HG03135 (cell line): ENCODE results near the gene DDX51.
"Not testable (repeated sequence)": the region's sequence is repeated elsewhere in the genome, so short reads cannot be mapped to it uniquely, and the experiment has no call there.

Experiments used
- ATAC-seq: cut with Tn5 transposase; IDR thresholded peaks from one replicate; pipeline ENCODE4 v1.9.1; 2021; ENCODE audit warnings: mild to moderate bottlenecking, moderate library complexity; ENCODE audit not compliant: unreplicated experiment

DDX51 gene

DNA sequence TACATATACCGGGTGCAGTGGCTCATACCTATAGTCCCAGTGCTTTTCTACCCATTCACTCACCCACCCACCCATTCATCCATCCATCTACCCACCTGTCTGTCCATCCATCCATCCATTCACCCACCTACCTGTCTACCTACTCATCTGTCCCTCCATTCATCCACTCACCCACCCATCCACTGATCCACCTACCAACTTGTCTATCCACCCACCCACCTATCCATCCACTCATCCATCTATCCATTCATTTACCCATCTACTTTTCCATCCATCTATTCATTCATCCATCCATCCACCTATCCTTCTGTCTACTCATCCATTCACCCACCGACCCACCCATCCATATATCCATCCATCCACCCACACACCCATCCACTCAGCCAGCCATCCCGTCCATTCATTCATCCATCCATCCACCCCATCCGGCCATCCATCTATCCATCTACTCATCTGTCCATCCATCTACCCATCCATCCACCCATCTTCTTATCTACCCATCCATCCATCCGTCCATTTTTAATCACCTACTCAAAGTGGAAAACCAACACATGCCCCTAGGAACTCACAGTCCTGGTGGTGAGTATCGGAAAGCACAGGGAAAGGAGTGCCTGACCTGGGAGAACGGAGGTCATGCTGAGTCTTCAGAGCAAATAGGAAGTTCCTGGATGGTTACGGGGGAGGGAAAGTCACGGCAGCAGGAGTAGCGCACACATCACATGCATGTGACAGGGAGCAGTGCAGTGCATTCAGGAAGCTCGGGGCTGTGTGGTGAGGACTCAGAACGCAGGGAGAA, 20.0 kb downstream of the DDX51 start:
- ATAC-seq: no peak

DNA sequence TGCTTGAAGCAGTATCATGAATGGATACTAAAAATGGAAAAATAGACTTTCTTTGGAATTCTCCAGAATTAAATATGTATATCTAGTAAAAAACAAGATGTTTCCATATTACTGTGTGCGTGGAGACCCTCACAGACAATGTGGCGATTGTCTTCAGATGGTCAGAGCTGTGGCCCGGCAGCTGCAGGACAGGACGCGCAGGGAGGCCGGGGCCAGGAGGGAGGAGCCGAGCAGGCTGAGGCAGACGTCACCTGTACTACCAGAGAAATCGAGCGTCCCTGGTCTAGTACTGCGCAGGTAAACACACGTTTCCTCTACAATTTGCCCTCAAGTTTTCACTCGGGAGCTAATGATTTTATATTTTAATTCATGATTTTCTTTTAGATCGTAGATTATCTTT, 22.8 kb downstream of the DDX51 start:
- ATAC-seq: no peak

DNA sequence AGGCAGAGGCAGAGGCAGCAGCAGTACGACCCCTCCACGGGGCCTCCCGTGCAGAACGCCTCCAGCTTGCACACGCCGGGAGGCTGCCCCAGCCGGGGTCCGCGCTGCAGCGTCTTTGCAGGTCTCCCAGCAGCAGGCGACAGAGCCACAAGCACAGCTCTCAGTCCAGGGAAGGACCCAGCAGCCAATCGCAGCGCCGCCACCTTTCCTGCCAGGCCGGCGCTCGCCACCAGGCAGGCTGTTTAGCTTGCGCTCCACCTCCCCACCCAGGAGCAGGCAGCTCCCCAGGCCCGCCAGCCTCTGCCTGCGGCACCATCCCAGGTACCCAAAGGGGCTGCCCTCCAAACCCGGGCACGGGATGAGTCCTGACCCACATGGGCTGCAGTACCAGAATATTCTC, 25.2 kb downstream of the DDX51 start:
- no peak for ATAC-seq

DNA sequence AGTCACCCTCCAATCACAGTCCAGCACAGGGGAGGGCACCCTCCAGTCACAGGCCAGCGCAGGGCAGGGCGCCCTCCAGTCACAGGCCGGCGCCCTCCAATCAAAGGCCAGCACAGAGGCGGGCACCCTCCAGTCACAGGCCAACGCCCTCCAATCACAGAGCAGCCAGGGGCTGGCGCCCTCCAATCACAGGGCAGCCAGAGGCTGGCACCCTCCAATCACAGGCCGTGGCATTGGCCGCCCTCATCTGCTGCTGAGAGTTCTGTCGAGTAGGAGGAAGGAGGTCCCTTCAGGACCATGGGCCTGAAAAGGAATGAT, 26.6 kb downstream of the DDX51 start:
- no peak for ATAC-seq

DNA sequence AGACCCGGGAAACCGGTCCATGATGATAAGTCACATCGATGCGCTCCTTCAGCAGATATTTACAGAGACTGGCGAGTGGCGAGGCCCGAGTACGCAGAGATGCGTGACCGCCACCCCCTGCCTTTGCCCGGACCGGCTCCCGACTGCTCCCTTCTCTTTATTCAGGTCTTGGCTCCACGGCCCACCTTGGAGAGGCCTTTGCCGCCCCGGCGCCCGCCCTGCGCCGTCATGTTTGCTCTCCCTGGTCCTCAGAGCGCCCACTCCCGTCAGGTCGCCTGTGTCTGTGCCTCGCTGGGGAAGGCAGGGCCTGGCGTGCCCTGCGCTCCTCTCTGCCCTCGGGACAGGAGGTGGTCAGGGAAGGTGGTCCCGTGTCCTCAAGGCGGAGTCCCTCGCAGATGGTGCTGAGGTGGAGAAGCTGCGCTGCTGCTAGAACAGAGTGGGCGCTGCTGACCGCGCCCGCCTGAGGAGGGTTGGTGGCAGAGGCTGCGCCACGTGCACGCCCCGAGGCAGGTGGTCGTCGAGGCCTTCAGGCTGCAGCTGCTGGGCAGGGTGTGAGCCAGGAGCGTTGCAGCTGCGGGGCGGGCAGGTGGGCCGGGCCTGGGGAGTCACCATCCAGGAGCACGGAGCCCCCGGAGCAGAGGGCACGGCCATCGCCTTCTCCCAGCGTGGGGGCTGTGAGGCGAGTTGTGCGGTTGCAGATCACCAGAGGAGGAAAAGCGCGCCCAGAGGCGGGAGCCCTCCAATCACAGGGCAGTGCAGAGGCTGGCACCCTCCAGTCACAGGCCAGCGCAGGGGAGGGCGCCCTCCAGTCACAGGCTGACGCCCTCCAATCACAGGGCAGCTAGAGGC, 27.2 kb downstream of the DDX51 start:
- ATAC-seq: no peak

DNA sequence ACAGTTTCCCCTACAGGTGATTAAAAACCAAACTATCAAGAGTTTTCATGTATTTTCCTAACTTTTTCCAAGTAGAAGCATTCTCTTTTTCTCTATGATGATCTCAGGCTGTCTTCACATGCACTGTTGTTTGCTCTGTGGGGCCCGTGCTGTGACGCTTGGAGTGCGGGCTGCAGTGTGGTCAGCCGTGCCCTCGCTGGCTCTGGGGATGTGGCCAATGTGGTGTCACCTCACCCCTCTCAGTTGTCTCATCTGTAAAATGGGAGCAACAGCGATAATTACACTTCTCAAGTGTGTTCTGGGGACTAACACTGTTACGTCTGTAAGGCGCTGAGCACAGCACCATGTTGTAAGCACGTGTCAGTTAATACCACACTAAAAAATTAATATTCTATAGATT, 28.6 kb downstream of the DDX51 start:
- no peak for ATAC-seq

DNA sequence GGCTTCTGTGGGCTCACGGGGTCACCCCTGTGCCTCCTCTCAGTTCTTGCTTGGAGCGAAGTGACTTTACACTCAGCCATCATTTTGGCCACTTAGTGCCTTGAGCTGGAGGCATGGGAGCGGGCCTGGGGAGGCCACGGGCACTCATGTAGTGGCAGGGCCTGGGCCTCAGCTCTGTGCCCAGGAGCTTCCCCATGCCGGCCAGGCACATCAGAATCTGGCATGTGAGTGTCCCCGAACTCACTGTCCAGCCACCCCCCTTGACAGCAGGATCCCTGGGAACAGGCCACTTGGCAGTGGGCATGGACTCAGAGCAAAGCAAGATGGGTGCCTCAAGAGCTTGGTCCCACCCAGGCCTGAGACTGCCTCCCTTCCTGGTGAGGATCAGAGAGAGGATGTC, 29.5 kb downstream of the DDX51 start:
- ATAC-seq: no peak

DNA sequence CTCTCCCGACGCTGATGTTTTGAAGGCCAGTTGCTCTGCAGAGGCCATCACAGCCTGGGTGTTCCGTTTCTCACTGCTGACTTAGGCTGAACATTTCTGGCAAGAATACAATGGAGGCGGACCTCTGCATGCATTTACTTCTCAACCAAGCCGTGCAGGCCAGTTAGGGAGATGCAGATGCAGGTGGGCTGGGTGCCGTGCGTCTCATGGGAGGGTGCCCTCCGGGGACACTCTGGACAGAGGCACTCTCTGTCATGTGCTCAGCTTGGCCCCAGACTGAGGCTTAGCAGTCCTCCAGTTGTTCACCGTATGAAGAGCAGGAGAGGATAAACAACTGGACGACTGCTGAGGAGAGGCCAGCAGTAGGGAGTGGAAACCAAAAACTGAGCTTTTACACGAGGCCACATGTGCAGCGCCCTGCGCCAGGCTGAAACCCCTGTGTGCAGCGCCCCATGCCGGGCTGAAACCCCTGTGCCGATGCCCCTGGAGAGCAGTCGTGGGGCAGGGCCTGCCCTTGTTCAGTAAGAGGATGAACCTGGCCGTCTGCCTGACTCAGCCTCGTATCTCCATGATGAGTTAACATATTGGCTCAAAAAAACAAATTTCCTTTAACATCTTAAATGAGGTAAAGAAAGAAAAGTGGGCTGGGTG, 32.3 kb downstream of the DDX51 start:
- no peak for ATAC-seq

DNA sequence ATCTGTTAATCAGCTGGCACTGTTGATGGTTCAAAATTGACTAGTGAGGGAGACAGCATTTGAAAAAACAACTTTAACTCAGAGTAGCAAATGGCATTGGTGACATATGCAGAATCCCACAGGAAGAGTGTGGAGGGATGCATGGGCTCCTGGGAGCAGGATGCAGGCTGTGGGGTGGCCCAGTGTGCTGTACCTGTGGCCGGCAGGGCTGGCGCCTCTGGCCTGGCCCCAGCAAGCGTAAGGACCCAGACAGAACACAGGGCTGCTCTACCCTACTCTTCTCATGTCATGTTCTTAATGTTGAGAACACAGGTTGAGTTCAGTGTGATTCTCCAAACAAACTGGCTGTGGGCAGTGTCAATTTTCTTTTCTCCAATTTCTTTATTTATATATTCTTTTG, 33.4 kb downstream of the DDX51 start:
- ATAC-seq: no peak

DNA sequence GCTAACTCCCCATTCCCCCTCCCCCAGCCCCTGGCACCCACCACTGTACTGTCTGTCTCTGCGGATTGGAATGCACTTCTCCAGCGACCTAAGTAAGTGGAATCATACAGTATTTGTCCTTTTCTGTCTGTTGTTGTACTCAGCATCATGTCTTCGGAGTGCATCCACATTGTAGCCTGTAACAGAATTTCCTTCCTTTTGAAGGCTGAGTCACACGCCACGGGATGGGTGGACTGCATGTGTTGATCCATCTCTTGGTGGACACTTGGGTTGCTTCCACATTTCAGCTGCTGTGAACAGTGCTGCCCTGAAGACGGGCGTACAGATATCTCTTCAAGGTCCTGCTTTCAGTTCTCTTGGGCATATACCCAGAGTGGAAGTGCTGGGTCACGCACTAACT, 34.4 kb downstream of the DDX51 start:
- ATAC-seq: no peak

DNA sequence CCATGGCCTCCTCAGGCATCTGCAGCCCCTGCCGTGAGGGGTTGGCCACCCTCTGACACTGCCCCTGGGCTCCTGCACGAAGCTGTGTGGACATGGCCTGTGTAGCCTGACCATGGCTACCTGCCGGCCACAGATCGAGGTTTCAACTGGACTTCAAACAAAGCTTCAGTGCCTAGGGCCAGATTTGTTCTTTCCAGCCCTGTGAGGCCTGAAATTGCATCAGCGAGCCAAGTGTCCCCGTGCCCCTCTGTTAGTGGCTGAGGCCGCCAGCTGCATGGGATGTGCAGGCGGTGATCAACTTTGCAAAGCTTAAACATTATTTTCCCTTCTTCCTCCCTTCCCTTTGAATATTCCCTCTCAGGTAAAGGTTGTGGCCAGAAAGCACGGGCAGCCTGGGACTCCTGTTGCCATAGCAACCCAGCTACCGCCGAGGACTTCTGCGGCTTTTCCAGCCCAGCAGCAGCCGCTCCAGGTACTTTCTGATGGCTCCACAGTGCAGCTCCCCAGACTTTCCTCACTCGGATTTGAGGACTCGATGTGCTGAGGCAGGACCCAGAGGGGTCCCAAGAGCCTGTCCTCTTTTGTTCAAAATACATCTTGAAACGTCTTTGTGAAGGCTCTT, 35.8 kb downstream of the DDX51 start:
- no peak for ATAC-seq

DNA sequence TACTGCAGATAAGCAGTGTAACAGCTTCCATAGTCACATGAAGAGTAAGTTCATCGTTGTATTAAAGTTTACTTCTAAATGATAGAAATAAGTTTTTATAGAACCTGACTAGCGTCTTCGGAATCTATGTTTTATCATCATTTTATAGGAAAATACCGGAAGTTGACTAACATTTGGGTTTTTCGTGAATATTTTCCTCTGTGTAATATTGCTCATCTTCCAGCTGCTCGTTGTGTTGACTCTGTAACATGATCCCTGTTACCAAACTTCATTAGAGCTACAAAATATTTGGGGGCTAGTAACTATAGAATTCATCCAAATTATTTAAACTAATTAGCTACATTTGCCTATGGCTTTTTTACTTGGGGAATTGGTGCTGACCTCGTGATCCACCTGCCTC, 37.2 kb downstream of the DDX51 start:
- ATAC-seq: no peak

DNA sequence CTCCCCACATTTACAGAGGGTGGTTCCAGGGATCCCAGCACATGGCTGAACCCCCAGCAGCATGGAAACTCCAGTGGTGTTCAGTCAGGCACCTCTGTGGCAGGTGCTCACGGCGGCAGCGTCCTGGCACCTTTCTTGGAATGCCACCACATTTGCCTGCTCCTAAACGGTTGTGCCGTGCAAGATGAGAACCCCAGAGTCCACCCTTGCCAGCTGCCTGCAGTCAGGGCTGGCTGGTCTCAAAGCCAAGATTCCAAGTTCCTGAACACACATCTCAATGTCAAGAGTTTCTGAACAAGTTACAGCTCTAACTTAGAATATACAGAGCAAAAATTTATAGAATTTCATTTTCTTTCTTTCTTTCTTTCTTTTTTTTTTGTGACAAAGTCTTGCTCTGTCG, 38.7 kb downstream of the DDX51 start:
- ATAC-seq: no peak

DNA sequence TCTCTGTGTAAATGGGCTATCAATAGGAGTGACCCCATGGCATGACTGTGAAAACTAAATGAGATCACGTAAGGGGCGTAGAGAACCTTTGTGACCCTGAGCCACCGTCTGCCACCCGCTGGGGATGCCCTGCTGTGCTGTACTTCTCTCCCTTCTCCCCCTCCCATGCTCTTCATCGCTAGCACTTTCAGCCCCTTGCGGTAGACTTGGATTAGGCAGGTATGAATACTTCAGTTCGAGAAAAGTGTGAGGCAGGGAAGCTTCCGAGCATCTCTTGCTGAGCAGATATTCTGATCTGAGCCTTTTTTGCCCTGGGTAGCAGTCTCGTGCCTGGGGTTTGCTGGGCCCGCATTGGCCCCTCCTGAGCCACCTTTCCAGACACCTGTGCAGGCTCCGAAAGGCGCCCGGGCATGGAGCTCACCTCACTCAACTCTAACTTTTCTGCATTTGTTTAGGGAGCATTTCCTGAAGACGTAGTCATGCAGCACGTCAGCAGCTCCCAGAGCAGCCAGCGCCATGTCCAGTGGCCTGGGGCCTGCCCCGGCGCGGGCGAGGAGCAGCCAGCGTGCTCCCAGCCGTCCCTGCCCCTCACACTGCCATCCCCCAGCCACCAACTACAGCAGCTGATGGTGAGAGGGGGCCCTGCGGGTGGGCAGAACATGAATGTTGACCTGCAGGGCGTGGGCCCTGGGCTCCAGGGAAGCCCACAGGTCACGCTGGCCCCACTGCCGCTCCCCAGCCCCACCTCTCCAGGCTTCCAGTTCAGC, 40.4 kb downstream of the DDX51 start:
- no peak for ATAC-seq

DNA sequence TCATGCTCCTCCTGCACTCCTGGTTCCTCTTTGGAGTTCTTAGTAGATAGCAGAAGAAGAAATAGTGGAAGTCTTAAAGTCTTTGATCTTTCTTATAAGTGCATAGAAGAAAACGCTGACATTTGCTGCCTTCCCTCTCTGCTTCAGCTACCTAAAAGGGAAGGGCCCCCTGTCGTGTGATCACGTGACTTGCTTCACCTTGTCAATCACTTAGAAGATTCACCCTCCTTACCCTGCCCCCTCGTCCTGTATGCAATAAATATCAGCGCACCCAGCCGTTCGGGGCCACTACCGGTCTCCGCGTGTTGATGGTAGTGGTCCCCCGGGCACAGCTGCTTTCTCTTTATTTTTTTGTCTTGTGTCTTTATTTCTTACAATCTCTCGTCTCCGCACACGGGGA, 41.0 kb downstream of the DDX51 start:
- ATAC-seq: not testable (repeated sequence)

DNA sequence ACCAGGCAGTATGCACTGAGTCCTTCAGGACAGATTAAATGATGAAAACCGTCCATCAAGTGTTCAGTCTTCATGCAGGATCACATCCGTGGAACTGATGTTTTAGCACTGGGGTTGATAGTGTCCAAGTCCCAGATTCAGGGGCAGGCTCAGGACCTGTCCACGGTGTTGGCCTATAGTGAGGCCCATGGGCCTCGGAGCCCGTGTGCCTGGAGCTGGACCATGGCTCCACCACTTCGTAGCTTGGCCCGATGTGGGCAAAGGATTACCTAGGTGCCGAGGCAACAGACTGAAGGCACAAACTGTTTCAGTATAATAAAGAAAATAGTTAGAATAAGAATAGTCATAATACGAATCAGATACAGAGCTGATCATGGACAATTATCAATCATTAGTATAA, 41.8 kb downstream of the DDX51 start:
- no peak for ATAC-seq

DNA sequence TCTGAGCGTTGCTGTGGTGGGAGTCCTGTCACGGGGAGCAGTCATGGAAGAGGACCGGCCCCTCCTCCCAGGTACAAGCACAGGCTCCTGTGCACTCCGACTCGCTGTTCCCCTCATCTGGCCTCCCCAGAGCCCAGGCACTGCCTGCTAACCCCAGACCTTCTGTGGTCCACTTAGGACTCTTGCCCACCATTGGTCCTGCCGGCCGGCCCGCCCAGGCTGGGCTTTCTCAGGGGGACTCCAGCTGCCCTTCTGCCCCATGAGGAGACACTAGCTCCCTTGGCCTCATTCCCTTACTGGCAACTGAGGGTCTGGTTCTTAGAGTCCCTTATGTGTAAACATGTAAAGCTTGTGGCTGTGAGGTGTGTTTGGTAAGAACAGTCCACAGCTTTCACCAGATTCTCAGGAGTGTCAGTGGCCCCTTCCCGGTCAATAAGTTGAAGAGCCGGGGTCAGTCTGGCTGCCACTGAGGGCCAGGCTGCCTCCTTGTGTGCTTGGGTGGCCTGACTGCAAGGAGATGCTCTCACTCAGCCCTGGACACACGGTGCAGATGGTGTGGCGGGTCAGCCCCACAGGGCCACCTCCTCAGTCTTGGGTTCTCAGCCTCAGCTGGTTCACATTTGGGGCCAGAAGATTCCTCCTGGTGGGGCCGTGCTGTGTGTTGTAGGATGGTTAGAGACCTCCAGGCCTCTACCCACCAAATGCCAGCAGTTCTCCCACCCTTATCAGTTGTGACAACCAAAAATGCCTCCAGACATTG, 43.6 kb downstream of the DDX51 start:
- ATAC-seq: no peak

DNA sequence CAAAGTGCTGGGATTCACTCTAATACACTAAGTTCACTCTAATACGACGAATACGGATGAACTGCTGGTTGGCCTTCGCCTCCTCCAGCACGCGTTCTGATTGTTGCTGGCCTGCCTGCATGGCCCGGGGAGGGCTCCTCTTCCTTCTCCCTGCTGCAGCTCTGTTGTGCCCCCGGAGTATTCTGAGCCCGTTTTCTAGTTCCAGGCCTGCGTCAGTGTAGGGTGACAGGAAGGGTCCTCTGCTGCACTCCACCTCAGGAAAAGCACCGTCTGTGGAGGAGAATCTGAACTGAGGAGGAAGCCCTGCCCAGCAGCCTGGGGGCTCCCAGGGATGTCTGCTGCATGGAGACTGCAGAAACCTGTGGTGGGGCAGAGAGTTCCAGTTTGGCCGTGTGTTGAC, 44.4 kb downstream of the DDX51 start:
- no peak for ATAC-seq

DNA sequence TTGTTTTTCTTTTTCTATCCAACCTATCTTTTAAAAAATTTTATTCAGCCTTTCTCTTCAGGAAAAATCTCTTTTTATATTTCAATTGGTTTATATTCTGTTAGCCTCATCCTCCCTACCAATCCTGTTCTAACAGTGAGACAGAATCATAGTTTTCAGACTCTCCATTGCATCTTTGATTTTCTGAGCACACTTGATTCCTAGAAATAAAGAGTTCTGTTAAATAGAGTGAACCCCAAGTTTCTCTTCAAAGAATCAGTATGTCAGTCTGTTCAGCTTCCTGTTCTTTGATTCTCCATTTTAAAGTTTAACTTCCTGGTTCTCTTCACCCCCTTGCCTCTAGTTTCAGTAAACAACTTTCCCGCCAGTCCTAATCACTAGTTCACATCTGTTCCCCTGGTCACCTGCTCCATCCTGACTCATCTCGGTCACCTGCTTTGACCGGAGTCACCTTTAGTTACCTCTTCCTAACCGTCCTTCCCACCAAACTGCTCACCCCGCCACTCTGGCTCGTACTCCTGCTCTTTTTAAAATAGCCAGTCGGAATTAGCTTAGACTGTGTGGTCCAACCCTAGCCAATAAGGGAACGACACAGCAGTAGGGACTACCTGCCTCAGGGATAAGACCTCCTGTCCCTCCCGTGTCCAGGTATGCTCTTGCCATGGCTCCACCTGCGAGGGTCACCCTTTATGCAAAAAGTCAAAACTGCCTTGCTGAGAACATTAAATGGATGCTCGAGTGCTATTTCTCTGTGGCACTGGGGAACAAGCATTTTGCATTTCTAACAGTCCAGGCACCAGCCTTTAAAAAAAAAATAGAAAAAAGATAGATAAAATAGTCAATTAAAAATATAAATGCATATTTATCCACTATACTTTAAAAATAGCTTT, 48.4 kb downstream of the DDX51 start:
- no peak for ATAC-seq
